ENCODE measurements around the gene SERGEF.

SERGEF gene

DNA sequence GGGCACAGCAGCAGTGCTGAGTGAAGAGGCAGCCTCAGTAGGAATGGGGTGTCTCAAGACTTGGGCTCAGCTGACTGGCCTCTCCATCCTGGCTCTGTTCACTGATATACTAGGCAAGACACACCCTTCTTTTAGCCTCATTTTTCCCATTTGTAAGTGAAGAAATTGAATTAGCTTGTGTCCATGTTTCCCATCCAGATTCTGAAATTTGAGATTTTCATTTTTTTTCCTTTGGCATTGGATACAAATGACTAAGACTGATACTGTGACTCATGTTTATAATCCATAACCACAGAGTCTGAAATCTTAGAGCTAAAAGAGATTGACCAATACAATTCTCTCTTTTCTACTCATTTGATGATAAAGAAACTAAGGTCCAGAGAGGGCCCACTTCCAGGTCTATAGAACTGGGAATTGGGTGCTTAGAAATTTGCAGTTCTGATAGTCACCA, 167.4 kb downstream of the SERGEF start:
- H3K4me1 ChIP-seq, result no peaks in the 10 kb centered on the region
- no peak overlapping the region for H3K27ac ChIP-seq
- TF ChIP-seq, protein P1, sequence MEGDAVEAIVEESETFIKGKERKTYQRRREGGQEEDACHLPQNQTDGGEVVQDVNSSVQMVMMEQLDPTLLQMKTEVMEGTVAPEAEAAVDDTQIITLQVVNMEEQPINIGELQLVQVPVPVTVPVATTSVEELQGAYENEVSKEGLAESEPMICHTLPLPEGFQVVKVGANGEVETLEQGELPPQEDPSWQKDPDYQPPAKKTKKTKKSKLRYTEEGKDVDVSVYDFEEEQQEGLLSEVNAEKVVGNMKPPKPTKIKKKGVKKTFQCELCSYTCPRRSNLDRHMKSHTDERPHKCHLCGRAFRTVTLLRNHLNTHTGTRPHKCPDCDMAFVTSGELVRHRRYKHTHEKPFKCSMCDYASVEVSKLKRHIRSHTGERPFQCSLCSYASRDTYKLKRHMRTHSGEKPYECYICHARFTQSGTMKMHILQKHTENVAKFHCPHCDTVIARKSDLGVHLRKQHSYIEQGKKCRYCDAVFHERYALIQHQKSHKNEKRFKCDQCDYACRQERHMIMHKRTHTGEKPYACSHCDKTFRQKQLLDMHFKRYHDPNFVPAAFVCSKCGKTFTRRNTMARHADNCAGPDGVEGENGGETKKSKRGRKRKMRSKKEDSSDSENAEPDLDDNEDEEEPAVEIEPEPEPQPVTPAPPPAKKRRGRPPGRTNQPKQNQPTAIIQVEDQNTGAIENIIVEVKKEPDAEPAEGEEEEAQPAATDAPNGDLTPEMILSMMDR (IDR thresholded peaks at IDR 0.05), result no peak
- H3K9me3 ChIP-seq (ENCODE audit: control insufficient read depth, low read length), result no peaks in the 10 kb centered on the region
- no peak overlapping the region for H3K4me2 ChIP-seq (ENCODE audit: low read length)
- H2AFZ ChIP-seq, result no peak overlapping the region
- no peak overlapping the region for H3K9ac ChIP-seq
- H3K36me3 ChIP-seq (ENCODE audit: control insufficient read depth, insufficient read depth, low read length), result no peaks in the 10 kb centered on the region
- no peaks in the 10 kb centered on the region for H3K79me2 ChIP-seq
- no peaks in the 10 kb centered on the region for H3K27me3 ChIP-seq (ENCODE audit: control insufficient read depth, insufficient read depth, low read length)
- no peak overlapping the region for H3K4me3 ChIP-seq (ENCODE audit: low read depth, low read length)

GRCh38 chr11:17840101-17840548, 172.7 kb downstream of the SERGEF start:
- no peak overlapping the region for H3K27ac ChIP-seq
- no peaks in the 10 kb centered on the region for H3K27me3 ChIP-seq (ENCODE audit: control insufficient read depth, insufficient read depth, low read length)
- no peak overlapping the region for H2AFZ ChIP-seq
- no peaks in the 10 kb centered on the region for H3K36me3 ChIP-seq (ENCODE audit: control insufficient read depth, insufficient read depth, low read length)
- no peaks in the 10 kb centered on the region for H3K9me3 ChIP-seq (ENCODE audit: control insufficient read depth, low read length)
- H3K9ac ChIP-seq, result no peak overlapping the region
- peaks cover 6% of the 10 kb centered on the region for H3K4me1 ChIP-seq
- H3K4me2 ChIP-seq (ENCODE audit: low read length), result no peak overlapping the region
- TF ChIP-seq, protein P1 (IDR thresholded peaks at IDR 0.05), result no peak
- no peak overlapping the region for H3K4me3 ChIP-seq (ENCODE audit: low read depth, low read length)
- H3K79me2 ChIP-seq, result no peaks in the 10 kb centered on the region

DNA sequence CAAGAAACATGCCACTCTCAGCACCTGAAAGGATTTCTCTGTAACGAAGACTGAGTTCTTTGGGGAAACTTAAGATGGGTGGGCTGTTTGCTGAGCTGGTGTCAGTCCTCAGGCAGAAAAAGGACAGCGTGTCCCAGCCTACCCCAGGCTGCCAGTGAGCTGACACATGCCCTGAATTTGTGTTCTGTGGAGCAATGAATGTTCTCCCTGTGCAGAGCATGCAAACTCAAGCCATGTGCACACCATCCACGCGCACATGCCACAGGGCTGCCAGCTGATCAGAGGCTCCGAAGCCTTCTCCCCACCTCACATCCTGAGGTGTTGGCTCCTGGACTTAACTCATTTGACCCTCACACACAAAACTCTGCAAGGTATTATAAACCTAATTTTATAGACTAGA, 173.4 kb downstream of the SERGEF start:
- no peak overlapping the region for H3K27ac ChIP-seq
- H3K27me3 ChIP-seq (ENCODE audit: control insufficient read depth, insufficient read depth, low read length), result no peaks in the 10 kb centered on the region
- H3K4me1 ChIP-seq, result peaks cover 6% of the 10 kb centered on the region
- no peaks in the 10 kb centered on the region for H3K79me2 ChIP-seq
- no peak overlapping the region for H3K9ac ChIP-seq
- H3K9me3 ChIP-seq (ENCODE audit: control insufficient read depth, low read length), result no peaks in the 10 kb centered on the region
- TF ChIP-seq, protein P1 (IDR thresholded peaks at IDR 0.05), result no peak
- no peaks in the 10 kb centered on the region for H3K36me3 ChIP-seq (ENCODE audit: control insufficient read depth, insufficient read depth, low read length)
- no peak overlapping the region for H3K4me3 ChIP-seq (ENCODE audit: low read depth, low read length)
- H2AFZ ChIP-seq, result no peak overlapping the region
- H3K4me2 ChIP-seq (ENCODE audit: low read length), result no peak overlapping the region

DNA sequence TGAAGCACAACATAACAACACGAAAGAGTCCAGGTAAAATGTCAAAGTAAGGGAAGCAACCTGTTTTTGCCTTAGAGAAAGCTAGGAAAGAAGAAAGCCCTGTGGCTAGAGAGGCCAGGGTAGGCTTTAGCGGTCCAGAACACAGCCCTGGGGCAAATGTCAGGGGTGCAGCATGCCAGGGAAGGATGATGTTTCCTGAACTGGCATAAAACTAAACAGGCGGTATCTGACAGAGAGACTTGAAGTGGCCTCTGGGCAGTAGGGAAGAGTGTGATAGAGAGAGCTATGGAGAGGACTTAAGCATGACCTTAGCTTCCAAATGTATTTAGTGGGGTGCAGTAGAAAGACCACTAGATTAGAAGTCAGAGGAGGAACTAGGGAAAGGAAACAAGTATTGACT, 174.7 kb downstream of the SERGEF start:
- Histone ChIP-seq H3K36me3 (ENCODE audit: control insufficient read depth, insufficient read depth, low read length) (no peaks in the 10 kb centered on the region), H3K27ac (no peak overlapping the region), H3K9me3 (ENCODE audit: control insufficient read depth, low read length) (no peaks in the 10 kb centered on the region), H3K4me1 (peaks cover 6% of the 10 kb centered on the region), H3K27me3 (ENCODE audit: control insufficient read depth, insufficient read depth, low read length) (no peaks in the 10 kb centered on the region), H3K4me2 (ENCODE audit: low read length) (no peak overlapping the region), H2AFZ (no peak overlapping the region), H3K4me3 (ENCODE audit: low read depth, low read length) (no peak overlapping the region), H3K9ac (no peak overlapping the region), H3K79me2 (no peaks in the 10 kb centered on the region)
- TF ChIP-seq, protein P1 (IDR thresholded peaks at IDR 0.05), result no peak

DNA sequence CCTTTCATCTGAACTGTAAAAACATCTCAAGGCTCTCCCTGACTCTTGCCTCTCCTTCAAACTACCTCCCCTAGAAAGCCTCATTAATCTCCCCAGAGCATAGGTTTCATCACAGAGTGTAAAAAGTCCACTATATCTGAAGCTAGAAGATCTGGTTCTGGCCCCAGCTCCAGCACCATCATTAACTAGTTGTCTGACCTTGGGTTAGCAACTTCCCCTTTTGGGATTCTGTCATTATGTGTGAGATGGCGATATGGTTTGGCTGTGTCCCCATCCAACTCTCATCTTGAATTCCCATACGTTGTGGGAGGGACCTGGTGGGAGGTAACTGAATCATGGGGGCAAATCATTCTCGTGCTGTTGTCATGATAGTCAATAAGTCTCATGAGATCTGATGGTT, 181.0 kb downstream of the SERGEF start:
- Histone ChIP-seq H2AFZ (no peak overlapping the region), H3K9ac (no peak overlapping the region), H3K27me3 (ENCODE audit: control insufficient read depth, insufficient read depth, low read length) (no peaks in the 10 kb centered on the region), H3K79me2 (no peaks in the 10 kb centered on the region), H3K36me3 (ENCODE audit: control insufficient read depth, insufficient read depth, low read length) (no peaks in the 10 kb centered on the region), H3K4me1 (no peaks in the 10 kb centered on the region), H3K9me3 (ENCODE audit: control insufficient read depth, low read length) (no peaks in the 10 kb centered on the region), H3K27ac (no peak overlapping the region), H3K4me3 (ENCODE audit: low read depth, low read length) (no peak overlapping the region), H3K4me2 (ENCODE audit: low read length) (no peak overlapping the region)
- TF ChIP-seq, protein P1 (IDR thresholded peaks at IDR 0.05), result no peak
